Activated B cell treated with CpG ODN at 0.5 μM for 24 hours (primary cell): ENCODE measurements around the gene CACNA1B. TPM values are rescaled to one million over a fixed set of nuclear protein-coding genes. Genes with fewer than 3 reads are reported as not detected.

Experiments
- ATAC-seq: fragments of 200-7000 bp; cut with Tn5 transposase; one replicate; pipeline ENCODE4 v1.10.0; 2021; ENCODE audit warnings: low read depth, mild to moderate bottlenecking, moderate library complexity
- CTCF ChIA-PET: fragments of 350-600 bp; sonication (Branson Sonifier 250); formaldehyde crosslinking; loops from one replicate; lab custom pipeline; 2021; ENCODE audit warnings: antibody characterized with exemption; lab: Charles Lee
- POLR2A ChIA-PET: fragments of 350-600 bp; sonication (Branson Sonifier 250); formaldehyde crosslinking; loops from one replicate; lab custom pipeline; 2021; ENCODE audit warnings: antibody characterized with exemption; lab: Charles Lee
- DNase-seq: peaks from one replicate; pipeline ENCODE4 v3.0.0; 2022
- H3K27ac Mint-ChIP-seq: one replicate; pipeline ENCODE4 v1.8.0; 2020; ENCODE audit warnings: mixed read lengths
- H3K27me3 Mint-ChIP-seq: one replicate; pipeline ENCODE4 v1.8.0; 2021; ENCODE audit warnings: mixed read lengths
- H3K36me3 Mint-ChIP-seq: one replicate; pipeline ENCODE4 v1.8.0; 2021; ENCODE audit warnings: low read depth, mixed read lengths
- H3K4me1 Mint-ChIP-seq: one replicate; pipeline ENCODE4 v1.8.0; 2021; ENCODE audit warnings: mixed read lengths
- H3K4me3 Mint-ChIP-seq: one replicate; pipeline ENCODE4 v1.8.0; 2020; ENCODE audit warnings: mild to moderate bottlenecking, mixed read lengths
- H3K9me3 Mint-ChIP-seq: one replicate; pipeline ENCODE4 v1.8.0; 2020; ENCODE audit warnings: mixed read lengths
- intact Hi-C: fragments of 100-400 bp; cut with micrococcal nuclease; formaldehyde crosslinking; loops from one replicate; pipeline ENCODE4 v1.15.1; 2024
- total RNA-seq: library from RNA; stranded (reverse); gene quantifications from 2 replicates; pipeline ENCODE4 v1.2.3, GENCODE V29; 2022
- TF ChIP-seq, protein P1 (sequence below): fragments of 200-600 bp; IDR thresholded peaks from one replicate; pipeline ENCODE4 v1.8.0; 2022; ENCODE audit warnings: antibody characterized with exemption, mild to moderate bottlenecking

CACNA1B gene
- total RNA-seq, 1 donor from 2014 or later: 1.5 TPM

DNA sequence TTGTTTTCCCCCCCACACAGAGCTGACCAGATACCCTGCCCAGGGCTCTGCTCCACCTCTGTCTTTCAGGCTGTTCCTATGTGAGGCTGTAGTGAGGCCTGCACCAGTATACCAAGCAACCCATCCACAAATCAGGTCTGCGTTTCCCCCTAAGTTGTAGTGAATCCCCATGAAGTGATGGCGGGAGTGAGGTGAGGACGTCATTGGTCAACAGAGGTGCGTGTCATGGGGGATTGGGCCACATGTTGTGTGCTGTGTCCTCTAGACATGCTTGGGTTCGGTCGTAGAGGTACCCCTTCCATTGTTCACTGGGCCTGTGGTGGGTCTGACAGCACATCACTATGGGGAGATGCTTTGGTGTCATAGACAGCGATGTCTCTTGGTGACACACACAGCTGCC, 184.6 kb downstream of the CACNA1B start:
- Mint-ChIP-seq H3K36me3 (no peaks in the 10 kb centered on the region), H3K4me1 (no peaks in the 10 kb centered on the region), H3K27ac (no peak overlapping the region), H3K4me3 (no peak overlapping the region), H3K9me3 (no peaks in the 10 kb centered on the region), H3K27me3 (peaks cover 4% of the 10 kb centered on the region)
- ChIA-PET CTCF (no interaction called here), POLR2A (no interaction called here)
- TF ChIP-seq, protein P1, sequence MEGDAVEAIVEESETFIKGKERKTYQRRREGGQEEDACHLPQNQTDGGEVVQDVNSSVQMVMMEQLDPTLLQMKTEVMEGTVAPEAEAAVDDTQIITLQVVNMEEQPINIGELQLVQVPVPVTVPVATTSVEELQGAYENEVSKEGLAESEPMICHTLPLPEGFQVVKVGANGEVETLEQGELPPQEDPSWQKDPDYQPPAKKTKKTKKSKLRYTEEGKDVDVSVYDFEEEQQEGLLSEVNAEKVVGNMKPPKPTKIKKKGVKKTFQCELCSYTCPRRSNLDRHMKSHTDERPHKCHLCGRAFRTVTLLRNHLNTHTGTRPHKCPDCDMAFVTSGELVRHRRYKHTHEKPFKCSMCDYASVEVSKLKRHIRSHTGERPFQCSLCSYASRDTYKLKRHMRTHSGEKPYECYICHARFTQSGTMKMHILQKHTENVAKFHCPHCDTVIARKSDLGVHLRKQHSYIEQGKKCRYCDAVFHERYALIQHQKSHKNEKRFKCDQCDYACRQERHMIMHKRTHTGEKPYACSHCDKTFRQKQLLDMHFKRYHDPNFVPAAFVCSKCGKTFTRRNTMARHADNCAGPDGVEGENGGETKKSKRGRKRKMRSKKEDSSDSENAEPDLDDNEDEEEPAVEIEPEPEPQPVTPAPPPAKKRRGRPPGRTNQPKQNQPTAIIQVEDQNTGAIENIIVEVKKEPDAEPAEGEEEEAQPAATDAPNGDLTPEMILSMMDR: no peak
- no peak for DNase-seq
- no peak for ATAC-seq
- intact Hi-C loops: no loop called here

DNA sequence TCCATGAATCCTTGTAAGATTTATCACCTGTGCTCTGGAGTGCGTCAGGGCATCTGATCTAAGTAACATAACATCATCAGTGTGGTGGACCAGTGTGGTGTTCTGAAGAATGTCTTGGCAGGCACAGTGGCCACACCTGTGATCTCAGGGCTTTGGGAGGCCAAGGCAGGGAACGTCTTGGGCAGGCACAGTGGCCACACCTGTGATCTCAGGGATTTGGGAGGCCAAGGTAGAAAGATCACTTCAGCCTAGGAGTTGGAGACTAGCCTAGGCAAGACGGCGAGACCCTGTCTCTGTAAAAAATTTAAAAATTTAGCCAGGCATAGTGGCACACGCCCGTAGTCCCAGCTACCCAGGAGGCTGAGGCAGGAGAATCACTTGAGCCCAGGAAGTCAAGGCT, 185.5 kb downstream of the CACNA1B start:
- Mint-ChIP-seq H3K4me1 (no peaks in the 10 kb centered on the region), H3K36me3 (no peaks in the 10 kb centered on the region), H3K27ac (no peak overlapping the region), H3K9me3 (no peaks in the 10 kb centered on the region), H3K4me3 (no peak overlapping the region), H3K27me3 (peaks cover 3% of the 10 kb centered on the region)
- intact Hi-C loops: no loop called here
- TF ChIP-seq, protein P1: no peak
- DNase-seq: no peak
- CTCF ChIA-PET: no interaction called here
- ATAC-seq: no peak
- POLR2A ChIA-PET: no interaction called here

DNA sequence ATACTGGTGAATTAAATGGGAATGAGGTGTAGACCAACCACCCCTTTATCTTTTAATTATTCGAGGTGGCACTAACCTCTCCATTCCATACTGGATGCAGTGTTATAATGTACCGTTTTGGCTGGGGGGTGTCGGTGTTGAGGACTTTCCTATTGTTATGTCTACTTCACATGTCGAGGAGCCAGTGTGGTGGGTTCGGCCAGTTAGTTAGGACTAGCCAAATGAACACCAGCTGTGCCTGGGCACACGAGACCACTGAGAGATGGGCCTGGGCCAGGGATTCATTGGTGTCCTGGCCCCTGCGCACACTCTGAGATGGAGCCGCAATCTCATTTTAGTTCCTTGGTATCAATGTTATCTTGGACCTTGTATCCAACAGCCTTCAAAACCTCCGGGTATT, 186.2 kb downstream of the CACNA1B start:
- CTCF ChIA-PET: no interaction called here
- Mint-ChIP-seq H3K4me1 (no peaks in the 10 kb centered on the region), H3K36me3 (no peaks in the 10 kb centered on the region), H3K9me3 (no peaks in the 10 kb centered on the region), H3K27me3 (peaks cover 3% of the 10 kb centered on the region), H3K4me3 (no peak overlapping the region), H3K27ac (no peak overlapping the region)
- intact Hi-C loops: no loop called here
- POLR2A ChIA-PET: no interaction called here
- TF ChIP-seq, protein P1: no peak
- DNase-seq: no peak
- ATAC-seq: no peak

DNA sequence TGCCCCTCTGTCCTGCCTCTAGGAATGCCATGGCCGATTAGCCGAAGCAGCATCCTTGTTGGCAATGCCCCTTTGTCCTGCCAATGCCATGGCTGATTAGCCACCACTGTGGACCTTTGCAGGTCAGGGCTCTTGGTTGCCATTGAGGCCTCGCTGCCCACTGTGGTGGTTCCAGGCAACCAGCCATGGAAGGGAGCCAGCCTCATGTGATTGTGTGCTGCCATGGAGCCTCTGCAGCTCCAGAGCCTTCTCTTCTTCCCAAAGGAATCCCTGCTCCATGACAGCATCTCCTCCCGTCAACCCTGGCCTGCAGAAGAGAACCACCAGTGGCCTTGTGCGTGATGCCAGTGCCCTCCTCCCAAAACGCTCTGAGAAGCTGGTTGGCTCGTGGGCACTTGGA, 187.0 kb downstream of the CACNA1B start:
- no peak for DNase-seq
- intact Hi-C loops: no loop called here
- no peaks in the 10 kb centered on the region for H3K4me1 Mint-ChIP-seq
- no peak overlapping the region for H3K4me3 Mint-ChIP-seq
- H3K27me3 Mint-ChIP-seq: peaks cover 5% of the 10 kb centered on the region
- no peak overlapping the region for H3K27ac Mint-ChIP-seq
- ATAC-seq: no peak
- no peaks in the 10 kb centered on the region for H3K36me3 Mint-ChIP-seq
- H3K9me3 Mint-ChIP-seq: no peaks in the 10 kb centered on the region
- POLR2A ChIA-PET: no interaction called here
- TF ChIP-seq, protein P1: no peak
- CTCF ChIA-PET: no interaction called here

DNA sequence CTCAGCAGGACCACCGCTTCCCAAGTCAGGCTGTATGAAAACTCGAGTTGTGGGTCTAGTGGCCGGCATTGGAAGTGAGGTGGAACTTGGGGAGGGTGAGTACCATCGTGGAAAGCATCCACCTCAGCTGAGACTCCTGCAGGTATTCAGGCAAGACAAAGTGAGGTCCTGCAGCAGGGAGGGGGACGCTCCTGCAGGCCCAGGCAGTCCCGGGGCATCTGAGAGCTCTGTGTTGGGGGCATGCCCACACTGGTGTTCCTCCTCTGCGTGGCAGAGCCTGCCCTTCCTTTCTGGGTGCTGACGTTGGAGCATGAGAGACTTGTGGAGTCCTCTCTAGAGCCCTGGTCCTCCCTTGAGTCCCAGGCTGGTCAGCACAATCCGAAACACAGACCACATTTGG, 187.7 kb downstream of the CACNA1B start:
- H3K27me3 Mint-ChIP-seq: peaks cover 6% of the 10 kb centered on the region
- intact Hi-C loops: no loop called here

More for the DNA sequence above, 187.7 kb downstream of the CACNA1B start:
- Mint-ChIP-seq H3K4me3 (no peak overlapping the region), H3K27ac (no peak overlapping the region), H3K9me3 (no peaks in the 10 kb centered on the region), H3K36me3 (no peaks in the 10 kb centered on the region), H3K4me1 (no peaks in the 10 kb centered on the region)
- TF ChIP-seq, protein P1: no peak
- ChIA-PET POLR2A (no interaction called here), CTCF (no interaction called here)
- no peak for ATAC-seq
- DNase-seq: peak; percentile 1
